BLaER1 (cell line): Measurements from ENCODE around the gene AFG1L.

Experiments
- H3K27ac ChIP-seq: shearing (Covaris generic); formaldehyde crosslinking; 2 replicates; pipeline ENCODE4 v1.8.1; 2022
- H3K27me3 ChIP-seq: shearing (Covaris generic); formaldehyde crosslinking; 2 replicates; pipeline ENCODE4 v1.8.1; 2022
- H3K36me3 ChIP-seq: shearing (Covaris generic); formaldehyde crosslinking; 2 replicates; pipeline ENCODE4 v1.8.1; 2022
- H3K4me1 ChIP-seq: shearing (Covaris generic); formaldehyde crosslinking; 2 replicates; pipeline ENCODE4 v1.8.1; 2022
- H3K4me2 ChIP-seq: shearing (Covaris generic); formaldehyde crosslinking; 2 replicates; pipeline ENCODE4 v1.8.1; 2022
- H3K4me3 ChIP-seq: shearing (Covaris generic); formaldehyde crosslinking; 2 replicates; pipeline ENCODE4 v1.8.1; 2022
- H3K9ac ChIP-seq: shearing (Covaris generic); formaldehyde crosslinking; 2 replicates; pipeline ENCODE4 v1.8.1; 2022
- H3K9me3 ChIP-seq: shearing (Covaris generic); formaldehyde crosslinking; 2 replicates; pipeline ENCODE4 v1.8.1; 2022
- H4K20me1 ChIP-seq: shearing (Covaris generic); formaldehyde crosslinking; 2 replicates; pipeline ENCODE4 v1.8.1; 2022
- Cebpa-rat ChIP-seq: shearing (Covaris generic); IDR thresholded peaks from 2 replicates; pipeline ENCODE4 v1.8.1; 2022

Gene AFG1L

GRCh38 chr6:108492131-108492766 is 197.4 kb downstream of the AFG1L start:
- Histone ChIP-seq H3K9me3 (no peaks in the 10 kb centered on the region), H3K27ac (no peak overlapping the region), H3K4me2 (no peak overlapping the region), H3K9ac (no peak overlapping the region), H3K4me3 (no peak overlapping the region), H3K36me3 (no peaks in the 10 kb centered on the region), H4K20me1 (no peaks in the 10 kb centered on the region), H3K27me3 (no peaks in the 10 kb centered on the region), H3K4me1 (no peaks in the 10 kb centered on the region)
- no peak for TF ChIP-seq Cebpa-rat

DNA sequence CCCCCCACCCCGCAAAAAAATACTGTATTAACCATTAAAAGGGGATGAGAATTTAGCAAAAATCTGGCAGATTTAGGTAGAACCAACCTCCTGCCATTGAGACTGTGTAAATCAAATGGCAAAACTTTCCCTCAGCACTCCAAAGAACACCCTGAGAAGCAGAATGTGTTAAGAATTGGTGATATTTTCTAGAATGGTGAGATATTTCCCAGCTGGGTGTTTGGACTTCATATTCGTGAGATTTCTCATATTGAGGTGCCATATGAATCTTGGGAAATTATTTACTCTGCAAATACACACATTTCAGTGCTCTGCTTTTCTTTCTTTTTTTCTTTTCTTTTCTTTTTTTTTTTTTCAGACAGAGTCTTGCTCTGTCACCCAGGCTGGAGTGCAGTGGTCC is 199.6 kb downstream of the AFG1L start:
- no peaks in the 10 kb centered on the region for H3K27me3 ChIP-seq
- H3K9me3 ChIP-seq: no peaks in the 10 kb centered on the region
- H3K4me1 ChIP-seq: no peaks in the 10 kb centered on the region
- no peak for TF ChIP-seq Cebpa-rat
- H3K36me3 ChIP-seq: 0 out of 2 replicates have a peak, but pooled peaks cover 4% of the 10 kb centered on the region
- no peak overlapping the region for H3K4me3 ChIP-seq
- H4K20me1 ChIP-seq: no peaks in the 10 kb centered on the region
- no peak overlapping the region for H3K9ac ChIP-seq
- H3K4me2 ChIP-seq: no peak overlapping the region
- H3K27ac ChIP-seq: no peak overlapping the region

DNA sequence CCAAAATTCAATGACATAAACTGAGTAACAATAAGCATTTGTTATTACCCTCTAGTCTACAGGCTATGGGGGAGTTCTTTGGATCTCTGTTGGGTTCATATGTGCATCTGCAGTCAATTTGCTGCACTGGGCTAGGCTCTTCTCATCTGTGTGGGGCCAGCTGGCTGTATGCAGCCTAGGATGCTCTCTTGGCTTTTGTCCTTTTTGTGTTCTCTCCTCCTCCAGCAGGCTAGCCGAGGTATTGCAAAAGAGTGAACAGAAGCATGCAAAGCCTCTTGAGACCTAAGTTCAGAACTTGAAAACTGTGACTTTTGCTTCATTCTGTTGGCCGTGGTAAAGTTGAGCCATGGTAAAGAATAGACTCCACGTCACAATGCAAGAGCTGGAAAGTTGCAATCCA is 203.0 kb downstream of the AFG1L start:
- H3K27me3 ChIP-seq: no peaks in the 10 kb centered on the region
- H3K4me1 ChIP-seq: no peaks in the 10 kb centered on the region
- H4K20me1 ChIP-seq: no peaks in the 10 kb centered on the region
- no peaks in the 10 kb centered on the region for H3K9me3 ChIP-seq
- 0 out of 2 replicates have a peak, but pooled peaks cover 5% of the 10 kb centered on the region for H3K36me3 ChIP-seq
- TF ChIP-seq Cebpa-rat: no peak
- no peak overlapping the region for H3K4me3 ChIP-seq
- H3K4me2 ChIP-seq: no peak overlapping the region
- no peak overlapping the region for H3K27ac ChIP-seq
- H3K9ac ChIP-seq: no peak overlapping the region

- Histone ChIP-seq H3K9ac (no peak overlapping the region), H4K20me1 (no peaks in the 10 kb centered on the region), H3K9me3 (no peaks in the 10 kb centered on the region), H3K36me3 (0 out of 2 replicates have a peak, but pooled peaks cover 5% of the 10 kb centered on the region), H3K27me3 (no peaks in the 10 kb centered on the region), H3K27ac (no peak overlapping the region), H3K4me1 (no peaks in the 10 kb centered on the region), H3K4me2 (no peak overlapping the region), H3K4me3 (no peak overlapping the region)
- no peak for TF ChIP-seq Cebpa-rat
Observed at GRCh38 chr6:108501559-108501958, 206.7 kb downstream of the AFG1L start.

GRCh38 chr6:108502832-108503231 is 208.0 kb downstream of the AFG1L start:
- no peak for TF ChIP-seq Cebpa-rat
- H3K4me3 ChIP-seq: no peak overlapping the region

DNA sequence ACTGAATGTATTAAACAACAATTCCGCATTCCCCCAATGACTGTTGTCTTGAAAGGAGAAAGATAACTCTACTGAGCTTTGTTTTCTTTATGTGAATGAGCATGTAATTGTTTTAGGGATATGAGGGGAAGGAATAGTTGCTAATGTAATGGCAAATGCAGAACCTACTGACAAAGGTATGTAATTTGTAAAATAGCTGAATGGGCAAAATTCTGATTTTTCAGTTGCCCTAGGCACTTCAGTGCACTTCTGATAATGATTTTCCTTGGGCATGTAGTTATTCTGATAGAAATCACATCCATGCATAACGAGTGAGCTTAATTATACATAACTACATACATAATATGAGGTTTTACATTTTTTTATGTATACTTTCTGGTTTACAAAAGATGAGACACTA is 212.5 kb downstream of the AFG1L start:
- Histone ChIP-seq H3K9me3 (peaks cover 2% of the 10 kb centered on the region; the same call in 1 of the 2 replicates), H3K27ac (no peak overlapping the region), H3K4me3 (no peak overlapping the region), H3K36me3 (0 out of 2 replicates have a peak, but pooled peaks cover 5% of the 10 kb centered on the region), H3K4me1 (no peaks in the 10 kb centered on the region), H3K27me3 (no peaks in the 10 kb centered on the region), H3K9ac (no peak overlapping the region), H3K4me2 (no peak overlapping the region), H4K20me1 (no peaks in the 10 kb centered on the region)
- no peak for TF ChIP-seq Cebpa-rat

More at GRCh38 chr6:108502832-108503231, 208.0 kb downstream of the AFG1L start:
- H4K20me1 ChIP-seq: no peaks in the 10 kb centered on the region
- no peaks in the 10 kb centered on the region for H3K27me3 ChIP-seq
- H3K9ac ChIP-seq: no peak overlapping the region
- no peaks in the 10 kb centered on the region for H3K9me3 ChIP-seq
- no peaks in the 10 kb centered on the region for H3K4me1 ChIP-seq
- H3K27ac ChIP-seq: no peak overlapping the region
- 0 out of 2 replicates have a peak, but pooled peaks cover 5% of the 10 kb centered on the region for H3K36me3 ChIP-seq
- no peak overlapping the region for H3K4me2 ChIP-seq

DNA sequence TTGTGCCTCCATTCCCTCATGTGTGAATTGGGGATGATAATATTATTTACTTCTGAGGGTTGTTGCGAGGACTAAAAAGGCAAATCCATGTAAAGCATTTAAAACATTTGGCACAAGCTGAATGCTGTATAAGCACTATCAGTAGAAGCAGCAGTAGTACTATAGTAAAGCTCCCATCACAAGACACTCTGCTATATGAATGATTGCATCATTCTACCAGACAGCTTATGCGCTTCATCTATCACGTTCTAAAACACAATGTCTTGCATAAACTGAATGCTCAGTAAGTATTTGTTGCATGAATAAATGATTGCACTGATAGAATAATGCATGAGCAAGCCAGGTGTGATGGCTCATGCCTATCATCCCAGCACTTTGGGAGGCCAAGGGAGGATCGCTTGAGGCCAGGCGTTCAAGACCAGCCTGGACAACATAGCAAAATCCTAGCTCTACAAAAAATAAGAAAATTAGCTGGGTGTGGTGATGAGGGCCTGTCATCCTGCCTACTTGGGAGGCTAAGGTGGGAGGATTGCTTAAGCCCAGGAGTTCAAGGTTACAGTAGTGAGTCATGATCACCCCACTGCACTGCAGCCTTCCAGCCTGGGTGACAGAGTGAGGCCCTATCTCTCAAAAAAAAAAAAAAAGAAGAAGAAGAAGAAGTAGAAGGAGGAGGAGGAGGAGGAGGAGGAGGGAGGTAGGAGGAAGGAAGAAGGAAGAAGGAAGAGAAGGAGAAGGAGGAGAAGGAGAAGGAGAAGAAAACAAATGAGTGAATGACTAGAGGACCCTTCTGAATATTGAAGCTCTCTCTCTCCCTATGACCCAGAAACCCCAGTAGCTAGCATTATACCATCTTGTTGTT is 215.8 kb downstream of the AFG1L start:
- peaks cover 17% of the 10 kb centered on the region for H3K9me3 ChIP-seq
- no peak overlapping the region for H3K4me2 ChIP-seq
- peaks cover 12% of the 10 kb centered on the region; the same call in 1 of the 2 replicates for H3K36me3 ChIP-seq
- no peak overlapping the region for H3K27ac ChIP-seq
- H4K20me1 ChIP-seq: no peaks in the 10 kb centered on the region
- H3K27me3 ChIP-seq: no peaks in the 10 kb centered on the region
- H3K9ac ChIP-seq: no peak overlapping the region
- TF ChIP-seq Cebpa-rat: no peak
- H3K4me1 ChIP-seq: no peaks in the 10 kb centered on the region
- no peak overlapping the region for H3K4me3 ChIP-seq

- Histone ChIP-seq H3K27me3 (no peaks in the 10 kb centered on the region), H3K36me3 (peaks cover 8% of the 10 kb centered on the region), H3K9me3 (peaks cover 1% of the 10 kb centered on the region; the same call in 1 of the 2 replicates), H3K4me1 (no peaks in the 10 kb centered on the region), H3K4me2 (no peak overlapping the region), H3K4me3 (no peak overlapping the region), H3K27ac (no peak overlapping the region), H3K9ac (no peak overlapping the region), H4K20me1 (no peaks in the 10 kb centered on the region)
- no peak for TF ChIP-seq Cebpa-rat
Observed at GRCh38 chr6:108518714-108519576, 224.1 kb downstream of the AFG1L start.

DNA sequence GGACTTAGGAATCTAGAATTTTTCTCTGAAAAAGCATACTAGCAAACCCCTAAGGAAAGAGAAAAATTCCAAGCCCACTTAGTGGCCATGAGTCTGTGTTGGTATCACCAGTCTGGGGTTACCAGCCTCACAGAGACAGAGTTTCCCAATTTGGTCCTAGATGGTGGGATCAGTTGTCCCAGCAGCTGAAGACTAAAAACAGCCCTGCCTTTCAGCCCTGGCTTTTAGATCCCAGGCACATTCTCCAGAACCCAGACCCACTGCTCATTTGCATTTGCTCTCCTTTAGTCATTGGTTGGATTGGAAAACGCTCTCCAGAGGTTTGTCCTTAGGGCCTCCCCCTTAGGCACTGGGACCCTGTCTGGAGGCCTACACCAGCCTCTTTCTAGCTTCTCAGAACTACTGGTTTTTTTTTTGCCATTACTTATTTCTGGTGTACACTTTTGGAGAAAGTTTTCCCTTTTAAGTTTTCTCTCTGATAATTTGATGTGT is 226.8 kb downstream of the AFG1L start:
- Histone ChIP-seq H3K27ac (no peak overlapping the region), H3K9ac (no peak overlapping the region), H3K4me3 (no peak overlapping the region), H4K20me1 (no peaks in the 10 kb centered on the region), H3K36me3 (peaks cover 8% of the 10 kb centered on the region), H3K27me3 (no peaks in the 10 kb centered on the region), H3K4me2 (no peak overlapping the region), H3K9me3 (no peaks in the 10 kb centered on the region), H3K4me1 (peaks cover under 1% of the 10 kb centered on the region; the same call in 1 of the 2 replicates)
- no peak for TF ChIP-seq Cebpa-rat
